ENCODE measurements around the gene ATP5MG.

ATP5MG gene

DNA sequence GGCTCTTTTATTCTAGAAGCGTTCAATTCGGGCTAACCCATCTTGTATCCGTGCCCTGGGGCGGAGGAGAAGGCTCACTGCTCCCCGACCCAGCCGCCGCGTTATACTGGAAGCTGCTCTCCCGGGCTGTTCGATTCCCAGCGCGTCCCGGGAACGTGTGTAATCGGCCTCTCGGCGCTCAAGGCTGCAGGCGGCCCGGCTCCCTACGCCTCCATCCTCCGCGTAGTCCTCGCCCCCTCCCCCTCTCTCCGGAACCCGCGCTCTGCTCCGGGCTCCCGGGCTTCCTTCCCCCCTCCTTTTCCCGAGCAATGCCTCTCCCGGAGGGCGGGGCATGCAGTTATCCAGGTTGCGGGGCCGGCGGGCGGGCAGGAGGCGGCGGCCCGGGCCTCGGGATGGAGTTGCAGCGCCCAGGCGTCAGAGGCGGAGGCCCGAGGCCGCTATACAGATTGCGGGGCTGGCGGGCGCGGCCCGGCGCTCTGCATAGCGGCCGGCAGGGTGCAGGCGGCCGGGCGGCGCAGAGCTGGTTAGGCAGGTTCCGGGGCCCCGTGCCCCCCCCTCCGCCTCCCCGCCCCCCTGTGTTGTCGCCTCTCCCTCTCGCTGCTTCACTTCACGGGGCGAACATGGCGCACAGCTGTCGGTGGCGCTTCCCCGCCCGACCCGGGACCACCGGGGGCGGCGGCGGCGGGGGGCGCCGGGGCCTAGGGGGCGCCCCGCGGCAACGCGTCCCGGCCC is 34.7 kb downstream of the ATP5MG start, which contains the start of gene KMT2A:
Gene KMT2A (plus strand): TSS at position 600 of the 732 bp plus-strand sequence. CDS start 21 bp downstream, at position 621.
- peak within 1 kb of the TSS; percentile 82 for H3K4me3 ChIP-seq (ENCODE audit: low read depth, low read length)
- TF ChIP-seq, protein P1, sequence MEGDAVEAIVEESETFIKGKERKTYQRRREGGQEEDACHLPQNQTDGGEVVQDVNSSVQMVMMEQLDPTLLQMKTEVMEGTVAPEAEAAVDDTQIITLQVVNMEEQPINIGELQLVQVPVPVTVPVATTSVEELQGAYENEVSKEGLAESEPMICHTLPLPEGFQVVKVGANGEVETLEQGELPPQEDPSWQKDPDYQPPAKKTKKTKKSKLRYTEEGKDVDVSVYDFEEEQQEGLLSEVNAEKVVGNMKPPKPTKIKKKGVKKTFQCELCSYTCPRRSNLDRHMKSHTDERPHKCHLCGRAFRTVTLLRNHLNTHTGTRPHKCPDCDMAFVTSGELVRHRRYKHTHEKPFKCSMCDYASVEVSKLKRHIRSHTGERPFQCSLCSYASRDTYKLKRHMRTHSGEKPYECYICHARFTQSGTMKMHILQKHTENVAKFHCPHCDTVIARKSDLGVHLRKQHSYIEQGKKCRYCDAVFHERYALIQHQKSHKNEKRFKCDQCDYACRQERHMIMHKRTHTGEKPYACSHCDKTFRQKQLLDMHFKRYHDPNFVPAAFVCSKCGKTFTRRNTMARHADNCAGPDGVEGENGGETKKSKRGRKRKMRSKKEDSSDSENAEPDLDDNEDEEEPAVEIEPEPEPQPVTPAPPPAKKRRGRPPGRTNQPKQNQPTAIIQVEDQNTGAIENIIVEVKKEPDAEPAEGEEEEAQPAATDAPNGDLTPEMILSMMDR (conservative IDR thresholded peaks at IDR 0.05; ENCODE audit: low read depth, low read length): no peak
- DNase-seq (ENCODE audit: low read depth): peak; percentile 98

GRCh38 chr11:118436639-118437207 is 35.3 kb downstream of the ATP5MG start:
- peak; percentile 28 for DNase-seq (ENCODE audit: low read depth)
- TF ChIP-seq, protein P1 (conservative IDR thresholded peaks at IDR 0.05; ENCODE audit: low read depth, low read length): no peak

DNA sequence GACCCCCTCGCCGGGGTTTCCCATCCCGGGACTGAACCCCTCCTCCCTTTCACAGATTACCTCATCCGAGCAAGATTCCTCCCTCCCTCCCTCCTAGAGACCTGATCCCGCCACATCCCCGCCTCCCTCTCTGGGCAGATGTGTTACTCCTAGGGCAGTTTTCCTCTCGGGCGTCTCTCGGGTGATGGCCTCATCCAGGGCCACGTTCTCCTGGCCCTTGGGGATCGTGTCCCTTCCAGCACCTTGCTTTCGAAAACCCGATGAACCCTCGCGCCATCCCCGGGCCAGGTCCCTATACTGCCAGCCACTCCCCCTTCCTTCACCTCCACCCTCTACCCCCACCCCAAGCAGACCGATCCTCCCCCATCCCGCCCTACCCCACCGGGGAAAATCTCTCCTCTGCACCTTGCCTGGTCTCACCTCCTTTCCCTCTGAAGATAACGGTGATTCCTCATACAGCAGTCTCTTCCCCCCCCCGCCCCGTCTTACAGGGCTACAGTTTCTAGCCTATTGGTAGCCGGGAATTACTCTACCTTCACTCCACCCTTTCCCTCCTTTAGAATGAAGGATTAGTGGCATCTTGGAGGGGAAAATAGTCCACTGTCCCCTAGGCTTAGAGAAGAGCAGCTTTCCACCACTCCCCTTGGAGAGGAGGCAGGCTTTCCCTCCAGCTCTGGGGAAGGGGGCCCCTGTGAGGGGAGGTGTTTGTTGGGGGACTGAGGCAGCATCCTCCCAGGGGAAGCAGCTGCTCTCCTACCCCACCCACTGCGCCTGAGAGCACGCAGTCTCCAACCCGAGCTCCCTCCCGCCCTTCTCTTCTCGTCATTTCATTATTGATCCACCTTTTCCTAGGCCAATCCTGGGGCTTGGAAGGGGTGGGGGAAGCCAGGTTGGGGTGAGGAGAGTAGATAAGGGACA is 36.1 kb downstream of the ATP5MG start:
- peak; percentile 41 for DNase-seq (ENCODE audit: low read depth)
- peak overlapping the region; percentile 82 for H3K4me3 ChIP-seq (ENCODE audit: low read depth, low read length)
- TF ChIP-seq, protein P1 (conservative IDR thresholded peaks at IDR 0.05; ENCODE audit: low read depth, low read length): no peak

More at GRCh38 chr11:118436639-118437207, 35.3 kb downstream of the ATP5MG start:
- peak overlapping the region; percentile 82 for H3K4me3 ChIP-seq (ENCODE audit: low read depth, low read length)

DNA sequence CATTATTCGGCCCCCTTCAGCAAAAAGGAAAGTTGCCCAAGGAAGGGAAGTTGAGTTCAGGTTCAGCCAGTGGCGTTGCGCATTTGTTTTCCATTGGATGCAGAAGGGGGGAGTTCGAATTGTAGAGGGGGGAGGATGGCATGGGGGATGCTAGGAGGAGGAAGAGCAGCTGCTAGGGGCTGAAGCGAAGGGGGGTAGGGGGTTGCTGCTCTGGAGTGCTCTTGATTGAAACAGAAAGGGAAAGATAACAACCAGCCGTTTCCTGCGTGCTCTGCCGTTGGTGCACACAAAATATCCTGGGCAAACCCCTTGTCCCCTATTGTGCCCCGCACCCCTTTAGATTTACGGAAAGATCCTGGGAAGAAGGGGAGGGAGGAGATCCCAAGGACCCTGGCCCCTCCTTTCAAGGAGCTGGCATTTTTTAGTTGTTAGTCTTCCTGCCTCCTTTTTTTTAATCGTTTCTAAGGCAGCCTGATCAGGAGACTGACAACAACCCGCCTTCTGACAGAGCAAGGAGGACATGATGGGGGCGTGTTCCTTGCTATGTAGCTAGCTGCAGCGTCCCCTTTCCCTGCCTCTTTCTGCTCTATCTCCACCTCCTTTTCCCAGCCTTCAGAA is 37.0 kb downstream of the ATP5MG start:
- TF ChIP-seq, protein P1 (conservative IDR thresholded peaks at IDR 0.05; ENCODE audit: low read depth, low read length): peak; percentile 16

GRCh38 chr11:118439646-118440045 is 38.2 kb downstream of the ATP5MG start:
- DNase-seq (ENCODE audit: low read depth): no peak

More for the DNA sequence above, 37.0 kb downstream of the ATP5MG start:
- peak; percentile 97 for DNase-seq (ENCODE audit: low read depth)
- peak overlapping the region; percentile 82 for H3K4me3 ChIP-seq (ENCODE audit: low read depth, low read length)

GRCh38 chr11:118441770-118442275 is 40.4 kb downstream of the ATP5MG start:
- TF ChIP-seq, protein P1 (conservative IDR thresholded peaks at IDR 0.05; ENCODE audit: low read depth, low read length): no peak
- no peak for DNase-seq (ENCODE audit: low read depth)
- no peak overlapping the region for H3K4me3 ChIP-seq (ENCODE audit: low read depth, low read length)

More at GRCh38 chr11:118439646-118440045, 38.2 kb downstream of the ATP5MG start:
- TF ChIP-seq, protein P1 (conservative IDR thresholded peaks at IDR 0.05; ENCODE audit: low read depth, low read length): no peak
- no peak overlapping the region for H3K4me3 ChIP-seq (ENCODE audit: low read depth, low read length)
